HG03432 (cell line): ENCODE results near the gene EEF1AKMT2.
A peak's percentile ranks its signal among the peaks of the same experiment; 100 is the strongest.

Experiments used
- ATAC-seq: cut with Tn5 transposase; IDR thresholded peaks from one replicate; pipeline ENCODE4 v1.9.1; 2021; ENCODE audit warnings: mild to moderate bottlenecking, moderate library complexity; ENCODE audit not compliant: unreplicated experiment

The EEF1AKMT2 gene

GRCh38 chr10:124739119-124739921 is 52.4 kb downstream of the EEF1AKMT2 start:
- no peak for ATAC-seq

GRCh38 chr10:124738441-124738840 is 53.2 kb downstream of the EEF1AKMT2 start:
- ATAC-seq: no peak

GRCh38 chr10:124737708-124738107 is 54.0 kb downstream of the EEF1AKMT2 start:
- no peak for ATAC-seq

GRCh38 chr10:124737221-124737620 is 54.5 kb downstream of the EEF1AKMT2 start:
- ATAC-seq: no peak

- ATAC-seq: no peak
Measured at GRCh38 chr10:124736491-124737136, 55.1 kb downstream of the EEF1AKMT2 start.

GRCh38 chr10:124735491-124736286 is 56.0 kb downstream of the EEF1AKMT2 start:
- no peak for ATAC-seq

- ATAC-seq: peak; percentile 27
Measured at GRCh38 chr10:124734311-124735166, 57.1 kb downstream of the EEF1AKMT2 start.

GRCh38 chr10:124733571-124734245 is 58.0 kb downstream of the EEF1AKMT2 start:
- ATAC-seq: no peak

- ATAC-seq: peak; percentile 66
Measured at GRCh38 chr10:124732931-124733570, 58.6 kb downstream of the EEF1AKMT2 start.

GRCh38 chr10:124731551-124731950 is 60.1 kb downstream of the EEF1AKMT2 start:
- no peak for ATAC-seq

- no peak for ATAC-seq
Measured at GRCh38 chr10:124730790-124731189, 60.9 kb downstream of the EEF1AKMT2 start.

- no peak for ATAC-seq
Measured at GRCh38 chr10:124728830-124729661, 62.6 kb downstream of the EEF1AKMT2 start.

- peak; percentile 27 for ATAC-seq
Measured at GRCh38 chr10:124728071-124728829, 63.4 kb downstream of the EEF1AKMT2 start.

GRCh38 chr10:124727361-124727960 is 64.2 kb downstream of the EEF1AKMT2 start:
- no peak for ATAC-seq

GRCh38 chr10:124725791-124726190 is 65.9 kb downstream of the EEF1AKMT2 start:
- ATAC-seq: no peak

GRCh38 chr10:124725171-124725631 is 66.5 kb downstream of the EEF1AKMT2 start:
- ATAC-seq: no peak

- no peak for ATAC-seq
Measured at GRCh38 chr10:124724279-124725027, 67.2 kb downstream of the EEF1AKMT2 start.
